ENCODE measurements around the gene OXNAD1. TPM values are rescaled to one million over a fixed set of nuclear protein-coding genes. Genes with fewer than 3 reads are reported as not detected.

The OXNAD1 gene
- total RNA-seq, 1 experiment from 2014 or later: 5.0 TPM

GRCh38 chr3:16334909-16335308 lies 69.9 kb downstream of the OXNAD1 start:
- no peak for DNase-seq (ENCODE audit: low read depth)
- in situ Hi-C loops (cut with HindIII; ENCODE audit: low pct_unique_long_range_greater_than_20kb, low sequenced_read_pairs): no loop called here

- no peak for DNase-seq (ENCODE audit: low read depth)
- in situ Hi-C loops (cut with HindIII; ENCODE audit: low pct_unique_long_range_greater_than_20kb, low sequenced_read_pairs): no loop called here
These were observed 70.3 kb downstream of the OXNAD1 start for GRCh38 chr3:16335333-16335732.

GRCh38 chr3:16335772-16336645 lies 71.0 kb downstream of the OXNAD1 start:
- no peak for DNase-seq (ENCODE audit: low read depth)
- in situ Hi-C loops (cut with HindIII; ENCODE audit: low pct_unique_long_range_greater_than_20kb, low sequenced_read_pairs): no loop called here

GRCh38 chr3:16336825-16337224 lies 71.8 kb downstream of the OXNAD1 start:
- in situ Hi-C loops (cut with HindIII; ENCODE audit: low pct_unique_long_range_greater_than_20kb, low sequenced_read_pairs): no loop called here
- no peak for DNase-seq (ENCODE audit: low read depth)

- in situ Hi-C loops (cut with HindIII; ENCODE audit: low pct_unique_long_range_greater_than_20kb, low sequenced_read_pairs): no loop called here
- no peak for DNase-seq (ENCODE audit: low read depth)
These were observed 73.0 kb downstream of the OXNAD1 start for GRCh38 chr3:16337856-16338540.

GRCh38 chr3:16338999-16339398 lies 74.0 kb downstream of the OXNAD1 start:
- DNase-seq (ENCODE audit: low read depth): peak; percentile 4
- in situ Hi-C loops (cut with HindIII; ENCODE audit: low pct_unique_long_range_greater_than_20kb, low sequenced_read_pairs): no loop called here

GRCh38 chr3:16343101-16343500 lies 78.1 kb downstream of the OXNAD1 start:
- in situ Hi-C loops (cut with HindIII; ENCODE audit: low pct_unique_long_range_greater_than_20kb, low sequenced_read_pairs): no loop called here

GRCh38 chr3:16346413-16347081 lies 81.5 kb downstream of the OXNAD1 start:
- DNase-seq (ENCODE audit: low read depth): no peak
- in situ Hi-C loops (cut with HindIII; ENCODE audit: low pct_unique_long_range_greater_than_20kb, low sequenced_read_pairs): no loop called here

More at GRCh38 chr3:16343101-16343500, 78.1 kb downstream of the OXNAD1 start:
- no peak for DNase-seq (ENCODE audit: low read depth)

GRCh38 chr3:16347548-16347947 lies 82.5 kb downstream of the OXNAD1 start:
- no peak for DNase-seq (ENCODE audit: low read depth)
- in situ Hi-C loops (cut with HindIII; ENCODE audit: low pct_unique_long_range_greater_than_20kb, low sequenced_read_pairs): no loop called here

GRCh38 chr3:16349986-16350596 lies 85.1 kb downstream of the OXNAD1 start:
- DNase-seq (ENCODE audit: low read depth): no peak
- in situ Hi-C loops (cut with HindIII; ENCODE audit: low pct_unique_long_range_greater_than_20kb, low sequenced_read_pairs): no loop called here

- in situ Hi-C loops (cut with HindIII; ENCODE audit: low pct_unique_long_range_greater_than_20kb, low sequenced_read_pairs): no loop called here
These were observed 85.7 kb downstream of the OXNAD1 start for GRCh38 chr3:16350597-16351318.

GRCh38 chr3:16352428-16352827 lies 87.4 kb downstream of the OXNAD1 start:
- in situ Hi-C loops (cut with HindIII; ENCODE audit: low pct_unique_long_range_greater_than_20kb, low sequenced_read_pairs): no loop called here
- DNase-seq (ENCODE audit: low read depth): no peak

More at GRCh38 chr3:16350597-16351318, 85.7 kb downstream of the OXNAD1 start:
- DNase-seq (ENCODE audit: low read depth): no peak

- no peak for DNase-seq (ENCODE audit: low read depth)
- in situ Hi-C loops (cut with HindIII; ENCODE audit: low pct_unique_long_range_greater_than_20kb, low sequenced_read_pairs): no loop called here
These were observed 89.3 kb downstream of the OXNAD1 start for GRCh38 chr3:16354291-16354690.

Other genes starting within 250 kb of the OXNAD1 start
- gene GALNT15, start 90.5 kb upstream of the OXNAD1 start, total RNA-seq (2014; rRNA removed; shearing (Covaris generic); ENCODE audit: low replicate concordance): not detected in 2 replicates
- gene DPH3, start 269 bp upstream of the OXNAD1 start, total RNA-seq (2014; rRNA removed; shearing (Covaris generic); ENCODE audit: low replicate concordance): 4.4 and 8.5 TPM in 2 replicates
- 6.0 and 9.7 TPM in 2 replicates for gene RFTN1, start 248.5 kb downstream of the OXNAD1 start, total RNA-seq (2014; rRNA removed; shearing (Covaris generic); ENCODE audit: low replicate concordance)

Data from Caki2 (cell line).